ENCODE data around the gene KRTAP2-2.
"Not testable (repeated sequence)": the region's sequence is repeated elsewhere in the genome, so short reads cannot be mapped to it uniquely, and the experiment has no call there.

The KRTAP2-2 gene

DNA sequence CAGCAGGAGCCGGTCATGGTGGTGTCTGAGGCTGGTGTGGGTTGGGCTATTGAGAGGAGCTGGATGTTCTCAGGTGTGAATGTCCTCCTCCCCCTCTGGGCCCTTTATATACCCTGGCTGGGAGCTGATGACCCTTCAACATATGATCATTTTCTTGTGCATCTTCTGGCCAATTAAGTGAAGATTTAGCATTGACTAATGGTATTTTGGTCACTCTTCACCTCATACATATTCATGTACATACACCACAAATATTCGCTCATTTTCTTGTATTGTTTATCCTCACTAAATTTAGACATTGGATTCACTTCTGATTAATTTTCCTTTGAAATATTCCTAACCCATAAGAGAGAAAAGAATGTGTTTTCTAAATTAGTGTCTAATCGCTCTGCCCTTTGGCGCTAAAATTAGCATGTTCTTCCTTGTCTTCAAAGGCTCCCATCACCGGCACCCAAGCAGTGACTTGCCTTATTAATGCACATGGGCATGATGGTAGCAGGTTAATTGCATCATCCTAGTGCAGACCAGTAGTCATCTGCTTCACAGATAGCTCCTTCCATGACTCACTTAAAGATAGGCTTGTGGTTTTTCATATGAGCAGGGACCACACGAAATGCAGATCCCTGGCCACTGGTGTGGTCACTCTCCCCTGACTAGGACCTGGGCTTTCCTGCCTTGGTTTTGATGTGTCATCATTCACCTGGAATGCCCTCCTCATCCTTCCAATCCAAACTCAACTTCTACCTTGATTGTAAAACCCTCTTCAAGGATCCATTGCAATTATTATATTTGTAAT lies 11.0 kb upstream of the KRTAP2-2 start, which contains the start of gene KRTAP2-4:
TSS of gene KRTAP2-4 (minus strand) at position 51 of the 796 bp plus-strand sequence. CDS start at position 17, 34 bp downstream.
- no peak within 1 kb of the TSS for H3K27ac ChIP-seq (ENCODE audit: low read depth, low read length, poor library complexity, severe bottlenecking)
- H3F3A ChIP-seq (ENCODE audit: insufficient read depth, low read length) = no peaks in the 10 kb centered on the region
- TF ChIP-seq, protein P1, sequence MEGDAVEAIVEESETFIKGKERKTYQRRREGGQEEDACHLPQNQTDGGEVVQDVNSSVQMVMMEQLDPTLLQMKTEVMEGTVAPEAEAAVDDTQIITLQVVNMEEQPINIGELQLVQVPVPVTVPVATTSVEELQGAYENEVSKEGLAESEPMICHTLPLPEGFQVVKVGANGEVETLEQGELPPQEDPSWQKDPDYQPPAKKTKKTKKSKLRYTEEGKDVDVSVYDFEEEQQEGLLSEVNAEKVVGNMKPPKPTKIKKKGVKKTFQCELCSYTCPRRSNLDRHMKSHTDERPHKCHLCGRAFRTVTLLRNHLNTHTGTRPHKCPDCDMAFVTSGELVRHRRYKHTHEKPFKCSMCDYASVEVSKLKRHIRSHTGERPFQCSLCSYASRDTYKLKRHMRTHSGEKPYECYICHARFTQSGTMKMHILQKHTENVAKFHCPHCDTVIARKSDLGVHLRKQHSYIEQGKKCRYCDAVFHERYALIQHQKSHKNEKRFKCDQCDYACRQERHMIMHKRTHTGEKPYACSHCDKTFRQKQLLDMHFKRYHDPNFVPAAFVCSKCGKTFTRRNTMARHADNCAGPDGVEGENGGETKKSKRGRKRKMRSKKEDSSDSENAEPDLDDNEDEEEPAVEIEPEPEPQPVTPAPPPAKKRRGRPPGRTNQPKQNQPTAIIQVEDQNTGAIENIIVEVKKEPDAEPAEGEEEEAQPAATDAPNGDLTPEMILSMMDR (IDR thresholded peaks at IDR 0.05; ENCODE audit: low read length) = no peak

DNA sequence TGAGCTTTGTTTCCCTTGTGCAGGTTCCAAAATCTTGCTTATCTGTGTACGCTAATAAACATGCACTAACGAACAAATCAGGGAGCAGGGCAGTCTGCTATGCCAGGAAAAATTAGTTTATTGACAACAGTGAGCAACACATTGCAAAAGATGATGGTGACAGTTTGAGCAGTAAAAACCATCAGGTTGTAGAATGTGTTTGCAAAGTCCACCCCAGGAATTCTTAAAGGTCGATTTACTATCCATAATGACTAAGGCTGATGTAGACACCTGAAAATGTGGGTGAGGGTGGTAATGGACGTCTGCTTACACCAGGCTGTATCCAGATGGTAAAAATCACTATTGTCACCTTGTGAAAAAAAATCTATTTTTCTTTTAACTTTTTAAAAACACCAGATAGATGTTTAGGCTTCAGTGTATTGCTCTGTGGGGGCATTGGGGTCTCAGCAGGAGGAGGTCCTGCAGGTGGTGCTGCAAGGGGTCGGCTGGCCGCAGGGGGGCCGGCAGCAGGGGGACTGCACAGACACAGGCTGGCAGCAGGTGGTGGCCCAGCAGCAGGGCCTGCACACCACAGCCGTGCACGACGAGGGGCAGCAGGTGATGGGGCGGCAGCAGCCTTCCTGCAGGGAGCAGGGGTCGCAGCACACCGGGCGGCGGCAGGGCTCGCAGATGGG lies 10.1 kb upstream of the KRTAP2-2 start:
- not testable (repeated sequence) for H3K9me2 ChIP-seq (ENCODE audit: low read depth, low read length); H3K9me3 ChIP-seq (ENCODE audit: low read length); H4K20me1 ChIP-seq (ENCODE audit: insufficient read depth, low read length); H3K4me1 ChIP-seq (ENCODE audit: insufficient read depth, low read length, severe bottlenecking); H2AFZ ChIP-seq (ENCODE audit: low read length); H3K4me2 ChIP-seq (ENCODE audit: low read length); H3K4me3 ChIP-seq (ENCODE audit: low read depth, low read length, poor library complexity, severe bottlenecking); H3K27me3 ChIP-seq (ENCODE audit: insufficient read depth, low read length); H3K27ac ChIP-seq (ENCODE audit: low read depth, low read length, poor library complexity, severe bottlenecking); H3K36me3 ChIP-seq (ENCODE audit: insufficient read depth, low read length); H3K9ac ChIP-seq (ENCODE audit: low read length); H3K79me2 ChIP-seq (ENCODE audit: insufficient read depth, low read length); H3F3A ChIP-seq (ENCODE audit: insufficient read depth, low read length)

More for the DNA sequence above, 11.0 kb upstream of the KRTAP2-2 start, which contains the start of gene KRTAP2-4:
- Histone ChIP-seq H3K9me3 (ENCODE audit: low read length) (no peaks in the 10 kb centered on the region), H3K27me3 (ENCODE audit: insufficient read depth, low read length) (no peaks in the 10 kb centered on the region), H3K79me2 (ENCODE audit: insufficient read depth, low read length) (no peaks in the 10 kb centered on the region), H3K9me2 (ENCODE audit: low read depth, low read length) (no peaks in the 10 kb centered on the region), H3K4me2 (ENCODE audit: low read length) (no peak within 1 kb of the TSS), H3K4me3 (ENCODE audit: low read depth, low read length, poor library complexity, severe bottlenecking) (no peak within 1 kb of the TSS), H3K9ac (ENCODE audit: low read length) (no peak within 1 kb of the TSS), H3K4me1 (ENCODE audit: insufficient read depth, low read length, severe bottlenecking) (no peaks in the 10 kb centered on the region), H2AFZ (ENCODE audit: low read length) (no peak within 1 kb of the TSS), H3K36me3 (ENCODE audit: insufficient read depth, low read length) (no peaks in the 10 kb centered on the region), H4K20me1 (ENCODE audit: insufficient read depth, low read length) (no peaks in the 10 kb centered on the region)

DNA sequence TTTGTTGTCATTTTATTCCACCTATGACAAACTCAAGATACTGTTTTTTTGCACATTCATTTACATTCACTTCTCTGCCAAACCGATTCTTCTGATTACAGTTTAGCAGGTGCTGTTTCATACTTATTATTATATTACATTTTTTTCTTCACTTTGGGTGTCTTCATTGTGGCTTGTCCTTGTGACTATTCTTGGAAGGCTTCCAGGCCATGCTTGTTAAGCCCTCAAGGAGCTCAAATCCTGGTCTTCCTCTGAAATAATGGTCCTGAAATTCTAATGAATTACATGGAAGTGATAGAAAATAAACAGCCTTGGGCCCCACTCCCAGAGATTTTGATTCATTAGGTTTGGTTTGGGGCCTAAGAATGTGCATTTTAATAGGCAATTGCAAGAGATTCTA lies 9.3 kb upstream of the KRTAP2-2 start:
- no peak for TF ChIP-seq EZH2 (IDR thresholded peaks at IDR 0.05; ENCODE audit: borderline replicate concordance, low read length)
- TF ChIP-seq, protein P1 (IDR thresholded peaks at IDR 0.05; ENCODE audit: low read length) = no peak
- no peaks in the 10 kb centered on the region for H4K20me1 ChIP-seq (ENCODE audit: insufficient read depth, low read length)
- no peak overlapping the region for H3K9ac ChIP-seq (ENCODE audit: low read length)
- H3K79me2 ChIP-seq (ENCODE audit: insufficient read depth, low read length) = no peaks in the 10 kb centered on the region
- no peak overlapping the region for H2AFZ ChIP-seq (ENCODE audit: low read length)
- no peaks in the 10 kb centered on the region for H3K4me1 ChIP-seq (ENCODE audit: insufficient read depth, low read length, severe bottlenecking)
- no peaks in the 10 kb centered on the region for H3K36me3 ChIP-seq (ENCODE audit: insufficient read depth, low read length)
- H3K4me2 ChIP-seq (ENCODE audit: low read length) = no peak overlapping the region
- no peaks in the 10 kb centered on the region for H3K9me3 ChIP-seq (ENCODE audit: low read length)
- H3K4me3 ChIP-seq (ENCODE audit: low read depth, low read length, poor library complexity, severe bottlenecking) = no peak overlapping the region
- H3F3A ChIP-seq (ENCODE audit: insufficient read depth, low read length) = no peaks in the 10 kb centered on the region
- no peaks in the 10 kb centered on the region for H3K9me2 ChIP-seq (ENCODE audit: low read depth, low read length)
- no peak overlapping the region for H3K27ac ChIP-seq (ENCODE audit: low read depth, low read length, poor library complexity, severe bottlenecking)
- no peaks in the 10 kb centered on the region for H3K27me3 ChIP-seq (ENCODE audit: insufficient read depth, low read length)
